ENCODE measurements around the gene WSCD2. TPM values are rescaled to one million over a fixed set of nuclear protein-coding genes. Genes with fewer than 3 reads are reported as not detected.

The WSCD2 gene
- total RNA-seq, result not detected in 2 replicates

DNA sequence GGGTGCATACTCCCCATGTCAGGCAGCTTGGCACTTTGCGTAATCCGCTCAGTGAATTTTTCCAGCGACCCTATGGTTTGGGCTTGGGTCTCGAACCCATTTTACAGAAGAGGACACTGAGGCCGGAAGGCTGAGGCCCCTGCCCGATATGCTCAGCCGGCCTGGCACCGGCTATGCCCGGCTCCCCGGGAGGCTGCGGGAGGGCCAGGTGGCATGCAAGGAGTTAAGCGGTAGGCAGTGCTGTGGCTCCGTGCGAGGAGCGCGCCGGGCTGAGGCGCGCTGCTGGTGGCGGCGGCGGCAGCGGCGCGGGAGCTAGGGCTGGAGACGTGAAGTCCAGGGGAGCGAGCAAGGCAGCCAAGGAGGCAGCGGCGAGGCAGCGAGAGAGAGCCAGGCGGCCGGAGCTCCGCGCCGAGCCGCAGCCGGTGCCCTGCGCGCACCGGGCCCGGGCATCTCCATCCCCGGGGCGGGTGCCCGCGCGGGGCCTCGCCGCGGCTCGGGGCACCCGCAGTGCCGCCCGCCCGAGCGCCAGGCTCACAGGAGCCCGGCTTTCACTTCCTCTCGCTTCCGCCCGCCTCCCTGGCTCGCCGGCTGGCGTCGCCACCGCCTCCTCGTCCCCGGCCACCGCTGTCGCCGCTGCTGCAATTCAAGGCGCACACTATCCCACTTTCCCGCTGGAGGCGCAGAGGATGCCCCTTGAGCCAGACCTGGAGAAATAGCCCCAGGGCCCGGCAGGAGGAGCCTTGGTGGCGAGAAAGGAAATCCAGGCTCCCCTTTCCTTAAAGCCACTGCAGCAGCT lies at the start of gene WSCD2:
WSCD2 (plus strand) TSS at position 272 of the 796 bp plus-strand sequence. CDS start 66,545 bp downstream, outside the sequence.

Other genes starting within 250 kb of the WSCD2 start
- 0.07 TPM in 1 of 2 replicates, not detected in the other for gene CMKLR1, start 210.0 kb downstream of the WSCD2 start, total RNA-seq